Skeletal muscle satellite cell (primary cell): ENCODE measurements around the gene FNBP1L.

Source experiments
- H3K27me3 ChIP-seq: 2 replicates; pipeline ENCODE4 v1.7.0; 2013; ENCODE audit warnings: low read length; ENCODE audit not compliant: control insufficient read depth, insufficient read depth
- H3K36me3 ChIP-seq: 2 replicates; pipeline ENCODE4 v1.7.0; 2013; ENCODE audit warnings: mild to moderate bottlenecking, control low read depth, low read length; ENCODE audit not compliant: insufficient read depth
- H3K4me1 ChIP-seq: 2 replicates; pipeline ENCODE4 v1.7.0; 2013; ENCODE audit warnings: low read length; ENCODE audit not compliant: control insufficient read depth, insufficient read depth
- H3K4me2 ChIP-seq: 2 replicates; pipeline ENCODE4 v1.7.0; 2013; ENCODE audit warnings: mild to moderate bottlenecking, low read length
- H3K4me3 ChIP-seq: 2 replicates; pipeline ENCODE4 v1.7.0; 2013; ENCODE audit warnings: low read length
- H3K9ac ChIP-seq: 2 replicates; pipeline ENCODE4 v1.7.0; 2013; ENCODE audit warnings: mild to moderate bottlenecking, low read depth, low read length, moderate library complexity
- H3K9me3 ChIP-seq: replicated peaks from 2 replicates; pipeline ENCODE4 v1.7.0; 2013; ENCODE audit warnings: mild to moderate bottlenecking, control low read depth, low read length

Gene FNBP1L

GRCh38 chr1:93516164-93516563 is 68.2 kb downstream of the FNBP1L start:
- no peak overlapping the region for H3K9ac ChIP-seq

GRCh38 chr1:93518516-93518915 is 70.6 kb downstream of the FNBP1L start:
- no peaks in the 10 kb centered on the region for H3K27me3 ChIP-seq
- H3K36me3 ChIP-seq, result no peaks in the 10 kb centered on the region
- H3K4me1 ChIP-seq, result peaks cover 17% of the 10 kb centered on the region
- no peak overlapping the region for H3K4me2 ChIP-seq
- no peak overlapping the region for H3K4me3 ChIP-seq
- H3K9me3 ChIP-seq, result no peaks in the 10 kb centered on the region
- H3K9ac ChIP-seq, result no peak overlapping the region

More at GRCh38 chr1:93516164-93516563, 68.2 kb downstream of the FNBP1L start:
- no peaks in the 10 kb centered on the region for H3K36me3 ChIP-seq
- no peak overlapping the region for H3K4me2 ChIP-seq
- H3K27me3 ChIP-seq, result no peaks in the 10 kb centered on the region
- no peaks in the 10 kb centered on the region for H3K9me3 ChIP-seq
- H3K4me1 ChIP-seq, result peaks cover 17% of the 10 kb centered on the region
- H3K4me3 ChIP-seq, result no peak overlapping the region

GRCh38 chr1:93519199-93519829 is 71.4 kb downstream of the FNBP1L start:
- Histone ChIP-seq H3K4me2 (no peak overlapping the region), H3K4me3 (no peak overlapping the region), H3K9ac (no peak overlapping the region), H3K9me3 (no peaks in the 10 kb centered on the region), H3K36me3 (no peaks in the 10 kb centered on the region), H3K27me3 (no peaks in the 10 kb centered on the region), H3K4me1 (peaks cover 17% of the 10 kb centered on the region)

DNA sequence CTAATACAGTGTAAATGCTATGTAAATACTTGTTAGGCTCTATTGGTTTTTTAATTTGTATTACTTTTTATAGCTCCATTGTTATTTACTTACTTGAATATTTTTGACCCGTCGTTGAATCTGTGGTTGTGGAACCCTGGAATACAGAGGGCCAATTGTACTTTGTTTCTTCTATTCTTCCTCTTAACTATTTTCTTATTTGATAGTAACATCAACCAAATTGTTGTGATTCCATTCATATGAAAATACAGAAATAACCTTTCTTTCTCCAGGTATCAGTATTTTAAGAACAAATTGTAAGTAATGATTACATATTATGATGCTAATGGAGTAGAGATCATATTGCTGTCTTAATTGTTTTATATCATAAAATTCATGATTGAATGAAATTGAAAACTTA is 73.7 kb downstream of the FNBP1L start:
- no peaks in the 10 kb centered on the region for H3K9me3 ChIP-seq
- no peaks in the 10 kb centered on the region for H3K27me3 ChIP-seq
- H3K4me3 ChIP-seq, result no peak overlapping the region
- H3K9ac ChIP-seq, result no peak overlapping the region
- H3K4me2 ChIP-seq, result no peak overlapping the region
- peaks cover 17% of the 10 kb centered on the region for H3K4me1 ChIP-seq
- no peaks in the 10 kb centered on the region for H3K36me3 ChIP-seq

DNA sequence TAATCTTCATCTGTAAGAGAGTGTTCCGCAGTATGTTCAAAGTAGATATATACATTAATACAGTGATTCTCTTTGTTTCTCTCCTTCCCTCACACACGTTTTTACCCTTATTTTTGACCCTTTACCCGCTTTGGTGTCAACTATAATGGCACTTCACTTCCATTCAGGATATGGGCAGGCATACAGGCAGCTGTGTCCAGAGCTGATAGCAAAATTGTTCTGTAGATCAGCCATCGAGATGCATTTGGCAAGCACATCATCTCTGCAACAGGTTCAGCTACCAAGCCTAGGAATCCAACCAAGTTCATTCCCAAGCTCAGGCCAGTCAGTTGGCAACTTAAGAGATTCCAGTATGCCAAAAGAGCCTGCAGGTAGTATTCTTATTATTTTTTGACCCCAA is 74.8 kb downstream of the FNBP1L start:
- no peak overlapping the region for H3K4me3 ChIP-seq

GRCh38 chr1:93525431-93525830 is 77.5 kb downstream of the FNBP1L start:
- Histone ChIP-seq H3K9me3 (no peaks in the 10 kb centered on the region), H3K27me3 (no peaks in the 10 kb centered on the region), H3K9ac (no peak overlapping the region), H3K4me3 (no peak overlapping the region), H3K4me1 (no peaks in the 10 kb centered on the region), H3K36me3 (no peaks in the 10 kb centered on the region), H3K4me2 (no peak overlapping the region)

More for the DNA sequence above, 74.8 kb downstream of the FNBP1L start:
- Histone ChIP-seq H3K4me2 (no peak overlapping the region), H3K9me3 (no peaks in the 10 kb centered on the region), H3K36me3 (no peaks in the 10 kb centered on the region), H3K9ac (no peak overlapping the region), H3K27me3 (no peaks in the 10 kb centered on the region), H3K4me1 (peaks cover 17% of the 10 kb centered on the region)

- Histone ChIP-seq H3K9me3 (no peaks in the 10 kb centered on the region), H3K4me1 (no peaks in the 10 kb centered on the region), H3K27me3 (no peaks in the 10 kb centered on the region), H3K9ac (no peak overlapping the region), H3K4me2 (no peak overlapping the region), H3K36me3 (no peaks in the 10 kb centered on the region), H3K4me3 (no peak overlapping the region)
Measured at GRCh38 chr1:93526431-93526830, 78.5 kb downstream of the FNBP1L start.

- Histone ChIP-seq H3K9ac (no peak overlapping the region), H3K36me3 (peaks cover 4% of the 10 kb centered on the region), H3K27me3 (no peaks in the 10 kb centered on the region), H3K9me3 (no peaks in the 10 kb centered on the region), H3K4me1 (no peaks in the 10 kb centered on the region), H3K4me3 (no peak overlapping the region), H3K4me2 (no peak overlapping the region)
Measured at GRCh38 chr1:93528412-93528811, 80.5 kb downstream of the FNBP1L start.

GRCh38 chr1:93531193-93531592 is 83.3 kb downstream of the FNBP1L start:
- Histone ChIP-seq H3K9me3 (no peaks in the 10 kb centered on the region), H3K4me1 (no peaks in the 10 kb centered on the region), H3K4me3 (no peak overlapping the region), H3K9ac (no peak overlapping the region), H3K27me3 (no peaks in the 10 kb centered on the region), H3K36me3 (peaks cover 4% of the 10 kb centered on the region), H3K4me2 (no peak overlapping the region)

DNA sequence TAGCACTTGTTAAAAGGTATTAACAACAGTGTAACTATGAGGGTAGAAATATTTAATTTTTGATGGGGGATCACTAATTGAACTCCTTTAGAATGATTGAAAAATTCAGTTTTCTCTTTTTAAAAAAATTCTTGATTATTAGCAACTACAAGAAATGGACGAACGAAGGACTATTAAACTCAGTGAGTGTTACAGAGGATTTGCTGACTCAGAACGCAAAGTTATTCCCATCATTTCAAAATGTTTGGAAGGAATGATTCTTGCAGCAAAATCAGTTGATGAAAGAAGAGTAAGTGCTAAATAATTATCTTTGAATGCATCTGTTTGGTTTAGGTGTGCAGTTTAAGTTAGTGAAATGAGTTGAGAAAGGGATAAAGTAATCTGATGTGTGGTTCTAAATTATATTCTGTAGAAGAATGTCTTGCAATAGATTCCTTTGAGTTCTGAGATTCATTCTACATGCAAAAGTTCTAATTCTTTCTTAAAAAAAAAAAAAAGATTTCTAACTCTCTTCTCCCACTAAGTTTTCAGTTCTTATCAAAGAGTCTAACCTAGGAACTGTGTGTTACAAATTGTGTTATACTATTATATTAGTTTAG is 85.0 kb downstream of the FNBP1L start:
- H3K9ac ChIP-seq, result no peak overlapping the region
- no peak overlapping the region for H3K4me3 ChIP-seq
- H3K27me3 ChIP-seq, result no peaks in the 10 kb centered on the region
- H3K36me3 ChIP-seq, result peaks cover 4% of the 10 kb centered on the region
- peaks cover 3% of the 10 kb centered on the region for H3K4me1 ChIP-seq
- H3K9me3 ChIP-seq, result no peaks in the 10 kb centered on the region
- no peak overlapping the region for H3K4me2 ChIP-seq

- no peak overlapping the region for H3K9ac ChIP-seq
- H3K27me3 ChIP-seq, result no peaks in the 10 kb centered on the region
- no peak overlapping the region for H3K4me3 ChIP-seq
- H3K4me2 ChIP-seq, result no peak overlapping the region
- H3K4me1 ChIP-seq, result peaks cover 3% of the 10 kb centered on the region
- peaks cover 4% of the 10 kb centered on the region for H3K36me3 ChIP-seq
- no peaks in the 10 kb centered on the region for H3K9me3 ChIP-seq
Measured at GRCh38 chr1:93533677-93534076, 85.8 kb downstream of the FNBP1L start.

- Histone ChIP-seq H3K9me3 (no peaks in the 10 kb centered on the region), H3K9ac (no peak overlapping the region), H3K4me2 (no peak overlapping the region), H3K36me3 (no peaks in the 10 kb centered on the region), H3K4me3 (no peak overlapping the region), H3K27me3 (no peaks in the 10 kb centered on the region), H3K4me1 (peaks cover 3% of the 10 kb centered on the region)
Measured at GRCh38 chr1:93537396-93537795, 89.5 kb downstream of the FNBP1L start.
